HG03558 (cell line): Measurements from ENCODE around the gene EBF3.

Source experiments
- ATAC-seq: cut with Tn5 transposase; IDR thresholded peaks from one replicate; pipeline ENCODE4 v1.9.1; 2021; ENCODE audit warnings: moderate number of reproducible peaks; ENCODE audit not compliant: unreplicated experiment; ENCODE audit errors: extremely low read depth

Gene EBF3

DNA sequence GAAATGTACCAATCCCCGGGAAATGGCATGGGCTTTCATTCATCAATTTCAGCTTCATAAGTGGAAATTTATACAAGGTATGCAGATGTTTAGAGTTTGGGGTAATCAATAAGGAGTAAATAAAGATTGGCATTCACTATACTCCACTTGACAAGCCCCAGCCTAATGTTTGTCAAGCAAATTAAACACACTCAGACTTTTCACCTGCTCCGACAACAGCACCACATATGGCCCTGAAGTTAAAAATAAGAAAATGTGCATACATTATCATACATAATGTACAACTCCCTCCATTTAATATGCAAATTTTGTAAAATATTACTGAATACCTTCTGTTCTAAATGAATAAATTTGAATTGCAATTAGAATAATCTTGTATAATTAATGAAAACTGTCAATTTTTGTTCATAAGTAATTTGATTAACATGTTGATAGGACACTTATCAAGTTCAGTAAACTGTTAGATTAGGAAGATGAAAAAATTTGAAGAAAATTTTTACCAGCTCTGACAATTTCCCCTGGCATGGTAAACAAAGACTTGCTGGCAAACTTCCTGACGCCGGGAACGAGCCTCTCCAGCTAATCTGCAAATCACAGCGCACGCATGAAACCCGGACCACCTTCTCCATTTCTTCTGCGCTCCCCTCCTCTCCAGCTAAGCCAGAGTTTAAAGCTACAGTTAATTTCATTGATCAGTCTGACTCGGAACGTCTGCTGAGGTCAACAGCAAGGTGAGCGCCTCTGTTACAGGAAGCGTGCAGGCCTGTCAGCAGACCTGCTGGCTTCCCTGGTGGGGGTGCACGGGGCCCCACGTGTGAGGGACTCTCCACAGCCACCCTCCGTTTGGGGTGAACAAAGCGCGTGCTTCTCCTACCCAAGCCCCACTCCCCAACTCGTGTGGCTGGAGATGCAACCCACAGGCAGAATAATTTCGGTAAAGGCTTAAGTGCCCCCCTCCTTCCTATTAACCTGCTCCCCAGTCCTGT lies 70.7 kb downstream of the EBF3 start:
- ATAC-seq = no peak

- no peak for ATAC-seq
These were observed 71.5 kb downstream of the EBF3 start for GRCh38 chr10:129892548-129893052.

DNA sequence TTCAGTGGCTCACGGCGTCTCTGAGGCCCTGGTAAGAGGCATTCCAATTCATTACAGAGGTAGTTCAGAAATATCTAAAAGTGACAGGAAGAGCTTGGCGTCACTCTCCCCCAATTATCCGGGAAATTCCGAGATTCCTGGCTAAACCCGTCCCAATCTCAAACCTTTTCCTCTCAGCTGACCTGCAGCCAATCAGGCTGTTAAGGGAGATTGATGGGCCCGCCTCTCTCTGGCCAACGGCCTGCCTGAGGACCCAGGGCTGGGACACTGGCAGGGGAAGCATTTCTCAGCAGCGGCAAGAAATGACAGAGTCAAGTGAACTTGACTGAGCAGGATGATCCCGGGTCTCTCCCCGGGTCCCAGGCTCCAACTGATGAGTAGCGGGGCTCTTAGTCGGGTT lies 72.3 kb downstream of the EBF3 start:
- no peak for ATAC-seq

DNA sequence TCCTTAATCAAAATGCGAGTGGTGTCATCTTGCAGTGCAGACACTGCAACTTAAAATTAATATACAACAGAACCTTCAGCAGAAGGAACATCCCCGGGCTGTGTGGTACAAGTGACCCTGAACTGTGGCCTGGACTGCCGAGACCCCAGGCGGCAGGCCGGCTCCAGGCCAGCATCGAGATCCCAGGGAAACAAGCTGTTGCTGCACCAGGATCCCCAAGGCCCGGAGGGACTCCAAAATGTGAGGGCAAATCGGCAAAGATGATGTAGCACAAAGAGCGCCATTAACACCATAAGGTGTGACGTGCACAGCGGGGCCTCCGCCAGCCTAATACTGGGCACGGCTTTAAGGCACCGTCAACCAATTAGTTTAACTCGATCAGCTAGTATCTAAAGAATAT lies 73.9 kb downstream of the EBF3 start:
- no peak for ATAC-seq

DNA sequence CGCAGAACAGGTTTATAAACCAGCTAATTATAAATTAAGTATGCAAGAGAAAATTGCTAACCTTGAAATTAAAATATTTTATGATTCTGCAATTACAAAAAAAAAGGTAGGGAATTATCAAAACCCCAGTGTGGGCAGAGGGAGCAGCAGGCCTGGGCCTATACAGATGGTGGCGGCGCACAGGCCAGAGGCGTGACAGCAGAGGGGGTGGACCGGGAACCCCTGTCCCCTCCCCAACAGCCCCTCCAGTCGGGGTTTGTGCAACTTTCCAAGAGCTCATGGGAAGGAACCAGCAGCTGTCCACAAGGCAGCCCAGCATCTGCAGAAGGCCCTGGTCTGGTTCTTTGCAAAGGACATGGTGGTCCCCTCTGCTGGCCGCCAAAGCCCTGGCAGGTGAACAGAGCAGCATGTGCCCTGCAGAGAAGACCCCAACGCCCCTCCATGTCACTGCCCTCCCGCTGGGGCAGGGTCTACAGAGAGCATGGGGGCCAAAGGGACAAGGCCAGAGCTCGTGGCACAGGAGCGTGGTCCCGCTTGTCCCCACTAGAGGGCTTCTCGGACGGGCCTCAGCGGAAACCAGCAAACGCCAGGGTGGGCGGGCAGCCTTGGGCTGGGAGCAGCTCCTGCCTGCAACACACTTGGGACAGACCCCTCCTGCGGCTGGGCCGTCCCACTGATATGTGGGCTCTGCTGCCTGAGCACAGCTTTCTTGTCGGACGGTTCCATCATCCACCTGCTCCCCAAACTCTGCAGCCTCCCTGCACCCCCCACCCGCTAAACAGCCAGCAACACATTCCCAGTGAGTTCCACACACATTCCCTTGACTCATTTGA lies 75.1 kb downstream of the EBF3 start:
- ATAC-seq = no peak

GRCh38 chr10:129887986-129888783 lies 75.9 kb downstream of the EBF3 start:
- ATAC-seq = no peak

GRCh38 chr10:129887381-129887905 lies 76.6 kb downstream of the EBF3 start:
- no peak for ATAC-seq

GRCh38 chr10:129886263-129886662 lies 77.8 kb downstream of the EBF3 start:
- no peak for ATAC-seq

- ATAC-seq = no peak
These were observed 78.5 kb downstream of the EBF3 start for GRCh38 chr10:129885526-129885925.

DNA sequence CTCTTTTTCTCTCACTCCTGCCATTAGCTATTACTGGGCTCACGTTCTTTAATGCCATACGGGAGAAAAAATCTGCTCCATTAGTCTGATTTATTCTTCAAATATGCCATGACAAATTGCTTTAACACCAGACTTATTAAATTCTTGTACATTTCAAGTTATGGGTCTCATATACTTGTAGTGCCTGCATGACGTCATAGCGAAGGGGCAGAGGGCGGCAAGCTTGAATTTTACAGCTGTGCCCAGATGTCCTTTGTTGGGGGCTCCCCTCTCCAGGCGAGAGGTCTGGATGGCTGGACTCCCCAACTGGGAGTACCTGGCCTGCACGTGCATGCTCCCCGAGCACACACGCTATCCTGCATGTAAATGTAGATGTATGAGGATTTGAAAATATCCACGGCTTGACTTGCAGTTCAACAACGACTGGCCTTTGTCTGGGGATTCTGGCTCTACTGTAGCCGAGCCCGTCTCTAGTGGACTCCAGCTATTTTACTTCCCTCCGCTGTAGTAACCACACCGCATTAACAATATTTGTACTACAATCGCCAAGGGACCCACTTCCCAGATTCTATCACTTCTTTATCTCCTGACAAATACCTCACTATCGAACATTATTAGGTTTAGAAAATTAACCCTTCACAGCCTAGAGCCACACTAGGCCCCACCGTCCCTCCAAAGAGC lies 79.5 kb downstream of the EBF3 start:
- no peak for ATAC-seq

GRCh38 chr10:129883626-129884397 lies 80.3 kb downstream of the EBF3 start:
- ATAC-seq = no peak

DNA sequence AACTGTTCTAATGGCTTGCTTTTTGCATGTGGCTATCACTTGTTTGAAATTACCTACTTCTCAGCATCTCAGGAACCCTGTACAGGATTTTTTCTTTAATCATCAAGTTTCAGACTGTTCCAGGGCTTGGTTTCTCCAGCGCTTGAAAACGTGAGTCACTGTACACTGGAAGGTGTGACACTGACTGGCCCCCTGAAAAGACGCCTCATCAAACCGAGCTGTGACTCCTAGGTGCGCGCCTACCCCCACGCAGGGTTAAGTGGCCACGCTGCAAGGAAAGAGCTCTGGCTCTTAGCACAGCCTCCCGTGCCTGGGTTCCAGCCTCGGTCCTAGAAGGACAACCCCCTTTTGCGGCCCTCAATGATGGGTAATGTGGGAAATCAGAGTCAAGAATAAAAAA lies 81.0 kb downstream of the EBF3 start:
- no peak for ATAC-seq

- no peak for ATAC-seq
These were observed 81.6 kb downstream of the EBF3 start for GRCh38 chr10:129882291-129883010.

GRCh38 chr10:129881641-129882040 lies 82.4 kb downstream of the EBF3 start:
- ATAC-seq = no peak

GRCh38 chr10:129880191-129880870 lies 83.7 kb downstream of the EBF3 start:
- ATAC-seq = no peak

- ATAC-seq = no peak
These were observed 84.4 kb downstream of the EBF3 start for GRCh38 chr10:129879655-129880054.

DNA sequence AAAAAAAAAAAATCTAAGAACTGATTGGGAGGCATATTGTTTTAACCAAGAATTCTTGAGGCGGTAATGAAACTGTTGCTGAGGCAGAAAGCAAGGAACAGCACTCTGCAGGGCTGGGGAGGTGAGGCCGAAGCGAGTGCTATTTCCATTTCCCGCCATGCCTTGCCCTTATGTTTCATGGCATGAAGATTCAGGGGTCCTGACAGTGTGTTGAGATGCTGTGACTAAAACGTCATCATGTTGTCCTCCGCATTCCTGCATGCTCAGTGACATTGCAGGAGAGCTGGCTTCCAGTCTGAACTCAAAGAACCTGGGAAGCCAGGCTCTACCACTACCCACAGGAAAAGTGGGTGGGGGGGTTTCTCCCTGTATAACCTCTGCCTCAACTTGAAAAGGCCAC lies 85.2 kb downstream of the EBF3 start:
- no peak for ATAC-seq
